Measurements from ENCODE around the gene DIO3. TPM values are rescaled to one million over a fixed set of nuclear protein-coding genes. Genes with fewer than 3 reads are reported as not detected.
"Not testable (repeated sequence)": the region's sequence is repeated elsewhere in the genome, so short reads cannot be mapped to it uniquely, and the experiment has no call there.

Gene DIO3
- total RNA-seq, 2 donors from 2014 or later, result 1.3 to 2.0 TPM

DNA sequence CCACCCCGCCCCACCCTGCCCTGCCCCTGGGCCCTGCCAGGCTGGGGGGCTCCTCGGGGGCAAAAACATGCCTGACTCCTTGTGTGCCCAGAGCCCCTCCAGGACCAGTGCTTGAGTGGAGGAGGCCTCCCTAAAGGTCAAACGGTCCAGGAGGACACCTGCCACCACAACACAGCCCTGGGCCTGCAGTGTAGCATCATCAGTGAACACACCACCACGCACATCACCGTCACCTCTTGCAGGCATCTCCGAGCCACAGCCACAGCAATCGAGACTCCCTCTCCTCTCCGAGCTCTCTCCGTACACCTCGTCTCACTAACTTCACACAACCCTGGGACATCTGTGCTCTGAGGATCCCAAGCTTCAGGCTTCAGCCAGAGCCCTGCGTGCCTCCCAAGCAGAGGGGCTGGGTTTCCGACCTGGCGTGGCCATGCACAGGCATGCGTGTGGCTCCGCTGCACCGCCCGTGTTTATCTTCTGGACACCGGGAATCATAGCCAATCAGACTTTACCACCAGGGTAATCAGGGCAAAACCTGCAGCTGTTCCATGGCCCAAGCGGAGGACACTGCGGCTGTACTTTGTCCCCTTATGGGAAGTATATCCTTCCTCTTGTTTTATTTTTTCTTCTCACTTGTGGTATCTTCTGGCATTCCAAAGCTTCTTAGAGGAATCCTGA lies 6.2 kb upstream of the DIO3 start:
- ATAC-seq (no peak), DNase-seq (peak; percentile 21 to 62 (median 34))
- Histone ChIP-seq H3K9me3 (no peaks in the 10 kb centered on the region), H3K36me3 (replicated peaks in 1 of 2; ENCODE audit: insufficient read depth in 1 of 2, low read depth in 2 of 2) (no peaks in the 10 kb centered on the region), H3K4me3 (no peak overlapping the region), H3K27ac (no peak overlapping the region), H3K27me3 (no peaks in the 10 kb centered on the region), H3K4me1 (peaks cover 14% of the 10 kb centered on the region)
- 38 to 44% methylated on average over 10 to 20 of the region's 20 CpGs for WGBS, 2 donors
- no peak for TF ChIP-seq POLR2A (IDR thresholded peaks at IDR 0.05)
- TF ChIP-seq, protein P1, sequence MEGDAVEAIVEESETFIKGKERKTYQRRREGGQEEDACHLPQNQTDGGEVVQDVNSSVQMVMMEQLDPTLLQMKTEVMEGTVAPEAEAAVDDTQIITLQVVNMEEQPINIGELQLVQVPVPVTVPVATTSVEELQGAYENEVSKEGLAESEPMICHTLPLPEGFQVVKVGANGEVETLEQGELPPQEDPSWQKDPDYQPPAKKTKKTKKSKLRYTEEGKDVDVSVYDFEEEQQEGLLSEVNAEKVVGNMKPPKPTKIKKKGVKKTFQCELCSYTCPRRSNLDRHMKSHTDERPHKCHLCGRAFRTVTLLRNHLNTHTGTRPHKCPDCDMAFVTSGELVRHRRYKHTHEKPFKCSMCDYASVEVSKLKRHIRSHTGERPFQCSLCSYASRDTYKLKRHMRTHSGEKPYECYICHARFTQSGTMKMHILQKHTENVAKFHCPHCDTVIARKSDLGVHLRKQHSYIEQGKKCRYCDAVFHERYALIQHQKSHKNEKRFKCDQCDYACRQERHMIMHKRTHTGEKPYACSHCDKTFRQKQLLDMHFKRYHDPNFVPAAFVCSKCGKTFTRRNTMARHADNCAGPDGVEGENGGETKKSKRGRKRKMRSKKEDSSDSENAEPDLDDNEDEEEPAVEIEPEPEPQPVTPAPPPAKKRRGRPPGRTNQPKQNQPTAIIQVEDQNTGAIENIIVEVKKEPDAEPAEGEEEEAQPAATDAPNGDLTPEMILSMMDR (IDR thresholded peaks at IDR 0.05), result no peak
- intact Hi-C loops (cut with DNase I), result no loop called here

DNA sequence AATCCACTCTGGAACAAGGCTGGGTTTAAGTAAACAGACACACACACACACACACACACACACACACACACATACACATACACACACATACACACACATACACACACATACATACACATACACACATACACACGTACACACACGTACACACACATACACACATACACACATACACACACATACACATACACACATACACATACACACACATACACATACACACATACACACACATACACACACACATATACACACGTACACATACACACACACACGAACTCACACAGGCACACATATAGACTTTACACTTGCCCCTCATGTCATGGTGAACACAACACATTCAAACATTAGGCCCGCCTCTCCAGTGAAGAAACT lies 5.6 kb upstream of the DIO3 start:
- WGBS, 2 donors, result 64 to 69% methylated on average over 5 of the region's 5 CpGs
- H3K9me3 ChIP-seq; ATAC-seq; H3K4me3 ChIP-seq; H3K27ac ChIP-seq; intact Hi-C loops (cut with DNase I); H3K36me3 ChIP-seq (replicated peaks in 1 of 2; ENCODE audit: insufficient read depth in 1 of 2, low read depth in 2 of 2); DNase-seq; H3K27me3 ChIP-seq: not testable (repeated sequence)
- peaks cover 14% of the 10 kb centered on the region for H3K4me1 ChIP-seq

DNA sequence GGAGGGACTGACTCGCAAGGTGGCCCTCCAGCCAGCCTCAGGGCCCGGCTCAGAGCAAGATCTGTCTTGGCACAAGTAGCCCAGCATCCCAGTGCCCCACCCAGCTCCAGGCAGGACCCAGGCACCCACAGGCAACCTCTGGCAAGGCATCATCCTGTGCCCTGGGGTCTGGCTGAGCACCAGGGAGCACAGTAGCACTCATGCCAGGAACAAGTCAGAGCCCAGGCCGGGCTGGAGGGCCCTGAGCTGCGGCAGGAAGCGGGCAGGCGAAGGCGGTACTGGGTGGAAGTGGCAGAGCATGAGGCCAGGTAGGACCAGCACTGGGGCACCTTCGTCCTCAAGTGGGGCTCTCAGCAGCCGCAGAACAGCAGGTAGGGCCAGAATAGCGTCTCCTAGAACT lies 5.2 kb upstream of the DIO3 start:
- TF ChIP-seq, protein P1 (IDR thresholded peaks at IDR 0.05), result no peak
- H3K36me3 ChIP-seq (replicated peaks in 1 of 2; ENCODE audit: insufficient read depth in 1 of 2, low read depth in 2 of 2), result no peaks in the 10 kb centered on the region
- WGBS, 2 donors, result 93 to 100% methylated on average over 1 to 10 of the region's 10 CpGs
- DNase-seq (no peak), ATAC-seq (no peak)
- no peak overlapping the region for H3K27ac ChIP-seq
- H3K4me3 ChIP-seq, result no peak overlapping the region
- peaks cover 0 to under 1% of the 10 kb centered on the region in 2 donors for H3K27me3 ChIP-seq
- no peaks in the 10 kb centered on the region for H3K9me3 ChIP-seq
- intact Hi-C loops (cut with DNase I), result no loop called here
- peaks cover 14% of the 10 kb centered on the region for H3K4me1 ChIP-seq

GRCh38 chr14:101556566-101557320 lies 4.6 kb upstream of the DIO3 start:
- ATAC-seq (no peak), DNase-seq (no peak)
- no peak for TF ChIP-seq POLR2A (IDR thresholded peaks at IDR 0.05)
- TF ChIP-seq, protein P1 (IDR thresholded peaks at IDR 0.05), result no peak
- Histone ChIP-seq H3K4me3 (no peak overlapping the region), H3K36me3 (replicated peaks in 1 of 2; ENCODE audit: insufficient read depth in 1 of 2, low read depth in 2 of 2) (no peaks in the 10 kb centered on the region), H3K27ac (no peak overlapping the region), H3K27me3 (peaks cover 0 to 7% of the 10 kb centered on the region in 2 donors), H3K9me3 (peaks cover 0 to 6% (median 2%) of the 10 kb centered on the region in 3 donors), H3K4me1 (peaks cover 14% of the 10 kb centered on the region)
- intact Hi-C loops (cut with DNase I), result no loop called here
- 70 to 86% methylated on average over 12 to 13 of the region's 13 CpGs for WGBS, 2 donors

GRCh38 chr14:101557321-101557695 lies 4.0 kb upstream of the DIO3 start:
- ATAC-seq, result no peak
- 88 to 89% methylated on average over 7 of the region's 7 CpGs for WGBS, 2 donors
- no peak for DNase-seq

More at GRCh38 chr14:101557321-101557695, 4.0 kb upstream of the DIO3 start:
- Histone ChIP-seq H3K4me3 (no peak overlapping the region), H3K36me3 (replicated peaks in 1 of 2; ENCODE audit: insufficient read depth in 1 of 2, low read depth in 2 of 2) (no peaks in the 10 kb centered on the region), H3K27me3 (peaks cover 0 to 11% of the 10 kb centered on the region in 2 donors), H3K27ac (no peak overlapping the region), H3K4me1 (peaks cover 14% of the 10 kb centered on the region), H3K9me3 (peaks cover 0 to 11% (median 2%) of the 10 kb centered on the region in 3 donors)
- intact Hi-C loops (cut with DNase I), result no loop called here
- TF ChIP-seq, protein P1 (IDR thresholded peaks at IDR 0.05), result no peak
- TF ChIP-seq POLR2A (IDR thresholded peaks at IDR 0.05), result no peak
